ENCODE data around the gene SAMD4B.

Gene SAMD4B

DNA sequence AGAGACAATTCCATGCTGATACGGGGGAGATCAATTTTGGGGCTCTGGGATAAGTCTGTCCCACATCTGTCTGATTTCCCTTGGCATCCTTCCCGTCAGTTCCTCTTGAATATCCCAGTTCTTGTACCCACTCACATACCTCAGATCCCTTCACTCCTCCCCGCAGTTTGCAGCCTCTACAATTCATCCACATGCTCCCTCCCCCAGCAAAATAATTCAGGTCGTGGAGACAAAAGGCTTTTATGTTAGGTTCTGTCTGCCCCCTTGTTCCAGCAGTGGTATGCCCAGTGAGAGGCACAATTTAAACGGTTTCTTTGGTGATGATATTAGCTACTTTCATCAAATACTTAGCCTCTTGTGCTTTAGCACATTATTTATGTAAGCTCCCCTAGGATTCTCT lies 83.9 kb downstream of the SAMD4B start:
- no peaks in the 10 kb centered on the region for H3K9me3 ChIP-seq (ENCODE audit: low read length)
- no peak overlapping the region for H3K4me2 ChIP-seq (ENCODE audit: low read length)
- H3K79me2 ChIP-seq (ENCODE audit: insufficient read depth, low read length), result no peaks in the 10 kb centered on the region
- H3K27ac ChIP-seq (ENCODE audit: low read depth, low read length, poor library complexity, severe bottlenecking), result no peak overlapping the region
- no peak overlapping the region for H3K4me3 ChIP-seq (ENCODE audit: low read depth, low read length, poor library complexity, severe bottlenecking)
- H3F3A ChIP-seq (ENCODE audit: insufficient read depth, low read length), result no peaks in the 10 kb centered on the region
- no peak overlapping the region for H2AFZ ChIP-seq (ENCODE audit: low read length)
- TF ChIP-seq, protein P1, sequence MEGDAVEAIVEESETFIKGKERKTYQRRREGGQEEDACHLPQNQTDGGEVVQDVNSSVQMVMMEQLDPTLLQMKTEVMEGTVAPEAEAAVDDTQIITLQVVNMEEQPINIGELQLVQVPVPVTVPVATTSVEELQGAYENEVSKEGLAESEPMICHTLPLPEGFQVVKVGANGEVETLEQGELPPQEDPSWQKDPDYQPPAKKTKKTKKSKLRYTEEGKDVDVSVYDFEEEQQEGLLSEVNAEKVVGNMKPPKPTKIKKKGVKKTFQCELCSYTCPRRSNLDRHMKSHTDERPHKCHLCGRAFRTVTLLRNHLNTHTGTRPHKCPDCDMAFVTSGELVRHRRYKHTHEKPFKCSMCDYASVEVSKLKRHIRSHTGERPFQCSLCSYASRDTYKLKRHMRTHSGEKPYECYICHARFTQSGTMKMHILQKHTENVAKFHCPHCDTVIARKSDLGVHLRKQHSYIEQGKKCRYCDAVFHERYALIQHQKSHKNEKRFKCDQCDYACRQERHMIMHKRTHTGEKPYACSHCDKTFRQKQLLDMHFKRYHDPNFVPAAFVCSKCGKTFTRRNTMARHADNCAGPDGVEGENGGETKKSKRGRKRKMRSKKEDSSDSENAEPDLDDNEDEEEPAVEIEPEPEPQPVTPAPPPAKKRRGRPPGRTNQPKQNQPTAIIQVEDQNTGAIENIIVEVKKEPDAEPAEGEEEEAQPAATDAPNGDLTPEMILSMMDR (IDR thresholded peaks at IDR 0.05; ENCODE audit: low read length), result no peak
- no peak for TF ChIP-seq EZH2 (IDR thresholded peaks at IDR 0.05; ENCODE audit: borderline replicate concordance, low read length)
- no peak overlapping the region for H3K9ac ChIP-seq (ENCODE audit: low read length)
- H3K4me1 ChIP-seq (ENCODE audit: insufficient read depth, low read length, severe bottlenecking), result no peaks in the 10 kb centered on the region
- H3K36me3 ChIP-seq (ENCODE audit: insufficient read depth, low read length), result peaks cover 23% of the 10 kb centered on the region
- no peaks in the 10 kb centered on the region for H3K9me2 ChIP-seq (ENCODE audit: low read depth, low read length)
- no peaks in the 10 kb centered on the region; the same call in 1 of the 2 replicates for H3K27me3 ChIP-seq (ENCODE audit: insufficient read depth, low read length)
- no peaks in the 10 kb centered on the region for H4K20me1 ChIP-seq (ENCODE audit: insufficient read depth, low read length)

DNA sequence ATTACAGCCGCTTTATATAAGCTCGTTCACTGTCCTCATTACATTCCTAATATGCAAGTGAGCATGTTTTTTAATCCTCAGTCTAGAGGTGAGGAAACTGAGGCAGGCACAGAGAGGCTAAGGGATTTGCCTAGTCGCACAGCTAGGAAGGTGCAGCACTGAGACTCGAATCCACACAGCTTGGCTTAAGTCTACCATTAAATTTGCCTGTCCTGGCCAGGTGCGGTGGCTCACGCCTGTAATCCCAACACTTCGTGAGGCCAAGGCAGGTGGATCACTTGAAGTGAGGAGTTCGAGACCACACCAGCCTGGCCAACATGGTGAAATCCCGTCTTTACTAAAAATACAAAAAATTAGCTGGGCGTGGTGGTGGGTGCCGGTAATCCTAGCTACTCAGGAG lies 85.5 kb downstream of the SAMD4B start:
- Histone ChIP-seq H3K9me3 (ENCODE audit: low read length) (no peaks in the 10 kb centered on the region), H4K20me1 (ENCODE audit: insufficient read depth, low read length) (no peaks in the 10 kb centered on the region), H2AFZ (ENCODE audit: low read length) (no peak overlapping the region), H3K4me3 (ENCODE audit: low read depth, low read length, poor library complexity, severe bottlenecking) (no peak overlapping the region), H3K4me2 (ENCODE audit: low read length) (no peak overlapping the region), H3F3A (ENCODE audit: insufficient read depth, low read length) (no peaks in the 10 kb centered on the region), H3K79me2 (ENCODE audit: insufficient read depth, low read length) (no peaks in the 10 kb centered on the region), H3K27ac (ENCODE audit: low read depth, low read length, poor library complexity, severe bottlenecking) (no peak overlapping the region), H3K9me2 (ENCODE audit: low read depth, low read length) (no peaks in the 10 kb centered on the region), H3K27me3 (ENCODE audit: insufficient read depth, low read length) (no peaks in the 10 kb centered on the region; the same call in 1 of the 2 replicates), H3K9ac (ENCODE audit: low read length) (no peak overlapping the region), H3K4me1 (ENCODE audit: insufficient read depth, low read length, severe bottlenecking) (no peaks in the 10 kb centered on the region), H3K36me3 (ENCODE audit: insufficient read depth, low read length) (peaks cover 33% of the 10 kb centered on the region)
- TF ChIP-seq EZH2 (IDR thresholded peaks at IDR 0.05; ENCODE audit: borderline replicate concordance, low read length), result no peak
- TF ChIP-seq, protein P1 (IDR thresholded peaks at IDR 0.05; ENCODE audit: low read length), result no peak

DNA sequence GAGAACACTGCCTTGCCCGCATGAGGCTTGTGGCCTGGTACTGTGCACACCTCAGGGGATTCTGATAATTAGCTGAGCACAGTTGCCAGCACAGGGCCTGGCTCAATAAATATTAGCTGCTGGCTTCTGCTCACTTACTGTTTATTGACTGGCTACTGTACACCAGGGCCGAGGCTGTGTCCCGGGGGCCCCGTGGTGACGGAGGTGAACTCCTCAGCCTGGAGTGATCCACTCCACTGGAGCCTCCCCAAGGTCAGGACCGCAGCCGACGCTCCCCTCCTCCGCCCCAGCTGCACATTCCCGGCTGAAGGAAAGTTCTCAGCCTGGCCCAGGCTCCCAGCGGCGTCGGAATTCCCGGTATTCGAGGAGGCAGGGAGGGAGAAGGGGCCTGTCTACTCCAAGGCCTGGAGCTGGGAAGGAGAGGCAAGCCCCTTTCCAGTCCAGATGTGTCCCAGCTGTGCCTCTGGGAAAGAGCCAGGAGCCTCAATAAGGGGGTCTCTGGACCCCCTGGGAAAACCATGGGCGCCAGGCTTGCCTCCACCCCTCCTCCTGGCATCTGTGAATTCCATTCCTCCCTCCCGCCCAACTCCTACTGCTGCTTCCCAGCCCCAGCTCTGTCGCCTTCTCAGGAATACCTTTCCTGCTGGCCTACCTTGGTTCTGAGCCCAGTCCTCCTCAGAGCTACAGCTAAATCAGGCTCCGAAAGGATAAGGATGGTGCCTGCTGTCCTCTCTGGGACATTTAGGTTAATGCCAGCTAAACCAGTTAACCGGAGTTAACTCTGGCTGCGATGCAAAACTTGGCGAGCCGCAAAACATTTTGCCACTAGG lies 86.3 kb downstream of the SAMD4B start:
- TF ChIP-seq, protein P1 (IDR thresholded peaks at IDR 0.05; ENCODE audit: low read length), result no peak
- no peak for TF ChIP-seq EZH2 (IDR thresholded peaks at IDR 0.05; ENCODE audit: borderline replicate concordance, low read length)
- Histone ChIP-seq H3K9ac (ENCODE audit: low read length) (no peak overlapping the region), H3K79me2 (ENCODE audit: insufficient read depth, low read length) (no peaks in the 10 kb centered on the region), H3F3A (ENCODE audit: insufficient read depth, low read length) (no peaks in the 10 kb centered on the region), H3K4me1 (ENCODE audit: insufficient read depth, low read length, severe bottlenecking) (peaks cover under 1% of the 10 kb centered on the region), H3K36me3 (ENCODE audit: insufficient read depth, low read length) (peaks cover 34% of the 10 kb centered on the region), H4K20me1 (ENCODE audit: insufficient read depth, low read length) (0 out of 2 replicates have a peak, but pooled peaks cover under 1% of the 10 kb centered on the region), H3K9me2 (ENCODE audit: low read depth, low read length) (no peaks in the 10 kb centered on the region), H3K4me3 (ENCODE audit: low read depth, low read length, poor library complexity, severe bottlenecking) (no peak overlapping the region), H3K4me2 (ENCODE audit: low read length) (no peak overlapping the region), H2AFZ (ENCODE audit: low read length) (no peak overlapping the region), H3K27me3 (ENCODE audit: insufficient read depth, low read length) (no peaks in the 10 kb centered on the region; the same call in 1 of the 2 replicates), H3K9me3 (ENCODE audit: low read length) (no peaks in the 10 kb centered on the region), H3K27ac (ENCODE audit: low read depth, low read length, poor library complexity, severe bottlenecking) (no peak overlapping the region)
